NCI-H446 (cell line): Measurements from ENCODE around the gene SLC6A17.
A peak's percentile ranks its signal among the peaks of the same experiment; 100 is the strongest.

Source experiments
- DNase-seq, 2 experiments: peaks; one replicate each; lab custom pipeline; 2025; lab: John Stamatoyannopoulos, UW

SLC6A17 gene

DNA sequence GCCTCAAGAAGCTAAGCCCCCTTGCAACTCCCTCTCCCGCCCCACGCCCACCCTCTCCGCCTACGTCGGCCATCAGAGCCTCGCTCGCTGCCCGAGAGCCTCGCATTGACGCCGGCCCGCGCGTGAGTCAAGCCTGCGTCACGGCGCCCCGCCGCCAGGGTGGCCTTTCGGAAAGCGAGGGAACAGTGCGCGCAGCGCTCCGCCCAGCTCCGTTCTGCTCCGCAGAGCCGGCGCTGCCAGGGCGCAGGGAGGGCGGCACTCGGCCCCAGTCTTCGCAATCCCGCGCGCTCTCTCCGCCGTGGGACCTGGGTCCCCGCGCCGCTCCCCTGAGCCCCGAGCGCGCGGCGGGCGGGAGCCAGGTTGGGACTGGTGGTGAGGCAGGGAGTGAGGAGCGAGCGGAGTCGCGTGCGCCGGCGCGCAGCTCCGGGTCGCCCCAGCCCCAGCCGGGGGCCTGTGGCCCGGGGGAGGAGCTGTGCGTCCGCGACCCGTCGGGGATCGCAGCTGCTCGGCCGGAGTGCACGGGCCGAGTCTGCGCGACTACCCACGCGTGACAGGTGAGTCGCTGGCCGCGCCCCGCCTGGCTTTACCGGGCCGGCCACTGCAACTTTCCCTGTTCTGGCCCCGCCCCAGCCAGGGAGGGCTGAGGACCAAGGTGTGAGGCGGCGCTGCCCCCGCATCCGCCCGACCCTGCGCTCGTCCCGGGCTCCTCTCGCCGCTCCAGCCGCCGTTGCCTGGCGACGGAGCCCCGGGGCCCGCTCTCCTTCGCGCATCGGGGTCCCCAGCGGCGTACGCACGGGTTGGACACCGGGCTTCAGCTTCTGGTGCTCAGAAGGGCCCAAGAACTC, at the start of gene SLC6A17:
TSS of gene SLC6A17 (plus strand) at position 165 of the 845 bp plus-strand sequence. CDS start 16,436 bp downstream, outside the sequence.
- DNase-seq, result peak in 1 of 2 experiments; percentile 83

DNA sequence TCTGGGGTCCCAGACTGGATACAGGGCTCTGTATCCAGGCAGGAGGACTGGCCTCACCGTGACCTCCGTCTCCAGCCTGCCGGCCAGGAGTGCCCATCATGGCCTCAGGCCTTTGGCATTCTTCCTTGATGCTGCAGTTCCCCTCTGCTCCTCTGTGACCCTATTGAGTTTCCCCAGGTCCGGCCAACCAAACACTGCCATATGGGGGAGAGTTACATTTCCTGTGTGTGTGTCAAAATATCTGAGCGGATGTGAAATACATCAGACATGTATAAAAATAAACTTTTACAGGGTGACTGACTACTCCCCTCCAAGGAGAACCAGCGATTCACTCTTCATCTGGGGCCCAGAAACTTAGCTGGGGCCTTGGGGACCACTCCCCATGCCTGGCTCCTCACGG, 48.2 kb upstream of the SLC6A17 start:
- DNase-seq, result no peak

DNA sequence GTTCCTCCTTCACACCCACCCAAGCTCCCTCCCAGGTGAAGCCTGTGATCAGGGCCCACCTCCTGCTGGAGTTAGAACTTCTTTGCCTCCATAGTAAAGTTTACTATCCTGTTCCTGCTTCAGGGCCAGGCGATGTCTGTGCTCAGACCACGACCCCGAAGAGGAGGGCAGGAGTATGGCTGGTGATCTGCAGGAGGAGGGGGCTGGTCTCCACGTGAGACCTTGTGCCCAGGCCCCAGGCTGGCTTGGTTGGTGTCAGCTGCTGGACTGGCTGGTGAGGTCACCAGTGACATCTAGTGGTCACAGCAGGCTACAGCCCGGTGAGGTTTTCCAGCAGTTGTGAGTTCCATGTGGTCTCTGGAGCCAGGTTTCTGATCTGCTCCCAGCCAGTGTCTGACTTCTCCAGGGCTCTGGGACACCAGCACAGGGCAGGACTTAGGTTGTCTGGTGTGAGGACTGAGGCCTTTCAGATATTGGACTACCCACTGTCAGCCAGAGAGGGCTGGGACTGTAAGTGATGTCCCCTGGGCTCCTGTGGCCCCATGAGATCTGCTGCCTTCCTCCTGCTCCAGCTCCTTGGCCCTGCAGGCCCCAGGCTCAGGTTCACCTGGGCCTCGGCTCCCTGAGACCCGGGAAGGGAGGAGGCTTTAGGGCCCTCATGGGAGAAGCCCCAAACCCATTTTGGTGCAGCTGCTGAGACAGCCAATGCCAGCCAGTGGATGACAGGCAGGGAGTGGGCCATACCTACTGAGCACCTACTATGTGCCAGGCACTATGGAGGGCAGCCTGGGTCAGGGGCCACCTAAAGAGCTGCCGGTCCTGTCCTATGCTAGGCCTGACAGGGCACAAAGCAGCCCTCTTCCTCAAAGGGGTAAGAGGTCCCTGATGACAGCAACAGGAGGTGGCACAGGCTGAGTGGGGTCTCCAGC, 44.0 kb upstream of the SLC6A17 start:
- DNase-seq, result peak; percentile 18 to 90

DNA sequence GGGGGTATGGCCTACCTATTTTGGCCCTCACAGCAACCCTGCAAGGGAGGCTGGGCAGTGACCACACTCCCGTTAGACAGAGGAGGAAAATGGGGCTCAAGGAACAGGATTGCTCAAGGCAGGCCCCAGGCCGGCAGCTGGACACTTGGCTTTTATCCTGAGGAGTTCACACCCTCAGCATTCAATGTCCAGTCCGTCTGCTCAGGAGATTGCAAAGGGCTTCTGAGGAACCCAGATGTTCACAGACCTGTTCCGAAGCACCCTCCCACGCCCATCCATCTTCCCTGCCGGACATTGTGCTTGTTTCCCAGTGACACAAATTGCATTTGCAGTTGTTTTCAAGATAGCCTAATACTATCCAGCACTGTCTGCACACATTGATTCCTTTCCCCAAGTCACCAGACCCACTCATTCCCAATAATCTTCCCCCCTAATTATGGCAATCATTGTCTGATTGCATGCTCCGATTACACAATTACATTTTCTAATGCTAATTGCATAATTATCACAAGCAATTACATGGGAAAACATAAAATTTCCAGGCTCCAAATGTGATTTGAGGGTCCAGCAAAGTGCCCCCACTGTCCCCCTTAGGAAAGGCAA, 42.3 kb upstream of the SLC6A17 start:
- no peak for DNase-seq

DNA sequence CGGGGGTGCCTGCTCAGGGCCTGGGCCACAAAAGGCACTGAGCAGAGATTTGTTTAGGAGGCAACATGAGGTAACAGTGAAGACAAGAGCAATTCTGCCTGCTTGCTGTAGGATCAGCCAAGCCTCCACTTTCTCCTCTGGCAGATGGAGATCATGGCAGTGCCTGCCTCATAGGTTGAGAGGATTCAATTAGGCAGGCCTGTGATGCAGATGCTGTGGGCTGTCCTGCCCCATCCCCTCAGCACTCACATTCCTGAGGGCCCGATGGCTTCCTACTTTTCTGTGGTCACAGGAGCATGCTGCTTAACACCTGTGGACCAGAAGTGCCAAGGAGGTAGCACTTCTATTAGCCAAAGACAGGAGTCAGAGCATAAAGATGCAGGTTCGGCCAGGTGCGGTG, 39.2 kb upstream of the SLC6A17 start:
- no peak for DNase-seq

DNA sequence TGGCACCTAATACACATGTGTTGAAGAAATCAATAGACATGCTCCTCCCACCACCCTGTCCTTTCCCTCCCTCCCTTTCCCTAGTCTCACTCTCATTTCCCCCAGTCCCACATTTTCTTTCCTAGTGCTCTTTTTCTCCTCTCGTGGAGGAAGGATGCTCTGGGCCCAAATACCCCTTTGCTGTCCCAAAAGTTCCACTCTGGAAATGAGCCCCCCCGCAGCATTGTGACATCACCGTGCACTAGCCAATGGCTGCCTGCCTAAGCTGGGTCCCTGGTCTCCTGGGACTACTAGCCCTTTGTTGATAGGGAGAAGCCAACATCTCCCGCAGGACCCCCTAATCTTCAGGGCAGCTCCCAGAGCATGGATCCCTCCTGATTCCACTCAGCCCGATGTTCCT, 38.2 kb upstream of the SLC6A17 start, which contains the start of gene UBL4B:
TSS of gene UBL4B (plus strand) at position 301 of the 400 bp plus-strand sequence. CDS start at position 393, 92 bp downstream.
- DNase-seq, result no peak

DNA sequence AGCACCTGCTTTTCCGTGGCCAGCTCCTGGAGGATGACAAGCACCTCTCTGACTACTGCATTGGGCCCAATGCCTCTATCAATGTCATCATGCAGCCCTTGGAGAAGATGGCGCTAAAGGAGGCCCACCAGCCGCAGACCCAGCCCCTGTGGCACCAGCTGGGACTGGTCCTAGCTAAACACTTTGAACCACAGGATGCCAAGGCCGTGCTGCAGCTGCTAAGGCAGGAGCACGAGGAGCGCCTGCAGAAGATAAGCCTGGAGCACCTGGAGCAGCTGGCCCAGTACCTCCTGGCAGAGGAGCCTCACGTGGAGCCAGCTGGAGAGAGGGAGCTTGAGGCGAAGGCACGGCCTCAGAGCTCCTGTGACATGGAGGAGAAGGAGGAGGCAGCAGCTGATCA, 37.6 kb upstream of the SLC6A17 start:
- no peak for DNase-seq

DNA sequence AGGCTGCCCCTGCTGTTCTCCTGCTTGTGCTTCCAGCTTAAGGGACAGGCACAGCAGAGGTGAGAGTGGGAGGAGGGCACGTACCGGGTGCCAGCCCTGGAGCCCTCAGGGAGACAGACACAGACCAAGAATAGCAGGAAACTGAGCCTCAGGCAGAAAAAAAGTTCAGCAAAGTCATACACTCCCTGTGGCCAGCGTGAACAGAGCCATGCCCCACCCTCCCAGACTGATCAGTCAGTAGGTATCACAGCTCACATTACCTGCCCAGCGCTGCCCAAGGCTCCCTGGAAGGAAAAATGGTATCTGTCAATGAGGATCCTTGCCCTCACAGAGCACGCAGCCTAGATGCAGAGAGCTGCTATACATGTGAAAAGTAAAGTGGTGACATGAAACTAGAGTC, 36.7 kb upstream of the SLC6A17 start:
- no peak for DNase-seq

DNA sequence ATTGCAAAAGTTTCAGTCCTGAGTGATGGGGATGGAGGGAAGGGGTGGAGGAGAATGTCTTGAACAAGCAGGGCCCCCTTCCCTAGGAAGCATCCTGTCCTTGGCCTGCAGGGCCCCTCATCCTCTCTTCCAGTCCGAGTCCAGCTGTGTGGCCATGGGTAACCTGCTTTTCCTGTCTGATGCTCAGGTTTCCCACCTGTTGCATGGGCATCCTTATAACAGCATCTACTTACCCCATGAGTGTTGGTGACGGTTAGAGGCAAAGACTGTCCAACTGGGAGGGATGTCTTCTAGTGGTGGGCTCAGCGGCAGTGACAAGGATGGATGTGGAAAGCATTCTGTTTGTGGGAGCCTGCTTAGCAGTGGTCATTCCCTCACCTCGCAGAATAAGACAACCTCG, 36.1 kb upstream of the SLC6A17 start:
- no peak for DNase-seq

DNA sequence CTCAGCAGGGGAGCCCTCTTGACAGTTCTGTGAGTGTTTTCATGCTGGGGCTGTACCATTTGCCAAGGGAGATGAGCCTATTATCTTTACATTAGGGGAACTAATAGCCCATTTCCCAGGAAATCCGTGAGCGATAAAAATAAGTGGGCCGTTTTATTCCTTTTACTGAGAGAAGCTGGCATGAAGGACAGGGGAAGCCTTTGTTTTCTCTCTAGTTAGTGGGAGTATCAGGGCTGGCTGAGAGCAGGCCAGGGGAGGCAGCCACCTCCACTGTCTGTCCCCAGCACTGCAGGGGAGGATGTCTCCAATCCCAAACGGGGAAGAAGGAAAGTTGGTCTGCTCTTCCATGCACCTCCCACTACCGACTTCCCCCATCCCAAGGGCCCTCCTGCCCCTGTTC, 35.5 kb upstream of the SLC6A17 start:
- DNase-seq, result no peak

DNA sequence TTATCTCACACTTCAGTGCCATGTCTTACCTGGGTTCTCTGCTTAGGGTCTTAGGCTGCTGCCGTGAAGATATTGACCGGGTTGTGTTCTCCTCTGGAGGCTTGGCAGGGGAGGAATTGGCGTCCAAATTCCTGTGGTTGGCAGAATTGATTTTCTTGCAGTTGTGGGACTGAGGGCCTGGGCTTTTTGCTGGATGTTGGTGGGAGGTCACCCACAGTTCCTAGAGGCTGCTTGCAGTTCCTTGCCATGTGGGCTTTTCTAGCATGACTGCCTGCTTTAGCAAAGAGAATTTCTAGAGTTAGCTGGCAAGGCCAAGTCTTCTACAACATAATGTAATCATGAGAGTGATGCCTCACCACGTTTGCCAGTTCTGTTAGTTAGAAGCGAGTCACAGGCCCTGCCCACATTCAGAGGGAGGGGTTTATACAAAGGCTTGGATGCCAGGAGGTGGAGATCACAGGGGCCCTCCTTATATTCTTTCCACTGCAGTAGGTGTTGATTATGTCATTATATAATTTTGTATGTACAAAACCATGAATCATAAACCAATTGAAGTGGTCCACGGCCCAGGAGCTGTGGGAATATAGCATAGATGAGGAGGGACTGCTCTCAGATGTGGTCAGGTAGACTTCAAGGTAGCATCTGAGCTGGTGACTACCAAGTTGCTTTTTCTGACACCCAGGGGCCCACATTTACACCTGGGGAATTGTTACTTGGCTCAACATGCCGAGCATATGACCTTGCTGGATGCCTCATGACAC, 31.5 kb upstream of the SLC6A17 start:
- peak in 1 of 2 experiments; percentile 25 for DNase-seq

DNA sequence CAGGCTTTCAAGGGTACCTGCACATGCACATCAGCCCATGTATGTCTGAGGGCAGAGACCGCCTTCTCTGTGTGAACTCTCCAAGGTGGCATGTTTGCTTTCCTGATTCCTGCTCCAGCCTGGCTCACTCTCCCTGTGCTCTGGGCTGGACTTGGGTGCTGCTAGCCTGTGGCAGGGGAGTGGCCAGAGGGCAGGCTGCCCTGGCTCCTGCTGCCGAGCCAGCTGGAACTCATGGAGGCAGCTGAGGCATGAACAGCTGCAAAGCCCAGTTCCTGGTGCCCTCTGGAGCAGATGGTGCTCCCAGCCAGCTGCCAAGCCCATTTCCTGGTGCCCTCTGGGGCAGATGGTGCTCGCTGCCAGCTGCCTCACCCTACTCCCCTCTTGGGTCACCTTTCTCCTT, 30.5 kb upstream of the SLC6A17 start:
- DNase-seq, result peak; percentile 6 to 61

DNA sequence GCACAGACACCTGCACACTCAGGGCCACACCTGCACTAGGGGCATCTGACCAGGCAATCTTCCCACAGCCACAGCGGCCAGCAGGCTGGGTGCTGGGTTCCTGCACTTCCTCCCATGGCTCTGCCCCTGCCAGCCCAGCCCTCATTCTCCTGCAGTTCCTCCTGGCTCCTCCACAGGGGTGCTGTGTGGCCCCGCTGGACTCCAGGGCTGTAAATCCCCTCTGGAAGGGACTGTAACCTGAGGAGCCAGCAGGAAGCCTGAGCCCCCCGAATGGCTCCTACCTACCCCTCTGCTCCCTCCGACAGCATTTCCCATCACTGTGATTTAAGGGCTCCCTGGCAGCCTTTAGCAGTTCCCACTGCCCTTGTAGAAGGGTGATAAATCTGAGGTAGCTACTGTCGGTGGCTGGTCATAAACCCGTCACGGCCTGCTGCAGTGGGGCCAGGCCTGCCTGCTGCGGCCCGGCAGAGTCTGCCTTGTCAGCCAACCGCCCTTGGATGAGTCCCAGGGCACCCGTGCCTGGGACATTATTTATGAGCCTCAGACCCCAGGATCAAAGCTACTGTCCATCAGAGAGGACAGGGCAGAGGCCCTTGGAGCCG, 29.2 kb upstream of the SLC6A17 start:
- DNase-seq, result no peak

DNA sequence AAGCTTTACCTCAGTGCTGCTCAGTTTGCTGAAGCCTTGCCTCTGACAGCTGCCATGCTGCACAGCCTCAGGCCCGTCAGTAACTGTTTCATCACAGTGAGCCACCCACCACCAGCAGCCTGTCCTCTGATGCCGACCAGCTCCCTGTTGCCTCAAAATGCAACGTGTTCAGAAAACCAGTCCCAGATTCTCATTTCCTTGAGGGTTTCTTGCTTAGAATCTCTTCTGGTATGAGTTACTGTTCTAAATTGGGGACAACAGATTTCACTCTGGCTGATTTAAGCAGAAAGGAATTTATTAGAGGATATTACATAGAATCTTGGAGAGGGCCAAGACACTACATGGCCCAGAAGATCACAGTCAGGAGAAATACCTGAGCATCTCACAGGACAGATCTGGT, 27.1 kb upstream of the SLC6A17 start:
- no peak for DNase-seq

DNA sequence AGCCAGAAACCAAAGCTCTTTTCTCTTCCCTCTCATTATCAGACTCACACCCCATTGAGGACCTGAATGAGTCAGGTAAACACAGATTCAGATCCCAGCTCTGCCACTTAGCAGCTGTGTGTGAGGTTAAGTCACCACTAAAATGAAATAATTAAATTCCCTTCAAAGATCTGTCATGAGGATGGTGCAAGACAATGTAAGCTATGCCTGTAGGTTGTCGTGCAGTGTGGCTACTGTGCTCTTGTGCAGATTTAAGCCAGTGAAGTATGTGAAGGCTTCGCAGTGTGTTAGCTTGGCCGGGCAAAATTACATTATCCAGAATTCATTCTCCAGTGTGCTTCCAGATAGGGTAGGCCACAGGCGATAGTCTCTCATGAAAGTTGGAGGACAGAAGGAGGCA, 24.5 kb upstream of the SLC6A17 start:
- no peak for DNase-seq

DNA sequence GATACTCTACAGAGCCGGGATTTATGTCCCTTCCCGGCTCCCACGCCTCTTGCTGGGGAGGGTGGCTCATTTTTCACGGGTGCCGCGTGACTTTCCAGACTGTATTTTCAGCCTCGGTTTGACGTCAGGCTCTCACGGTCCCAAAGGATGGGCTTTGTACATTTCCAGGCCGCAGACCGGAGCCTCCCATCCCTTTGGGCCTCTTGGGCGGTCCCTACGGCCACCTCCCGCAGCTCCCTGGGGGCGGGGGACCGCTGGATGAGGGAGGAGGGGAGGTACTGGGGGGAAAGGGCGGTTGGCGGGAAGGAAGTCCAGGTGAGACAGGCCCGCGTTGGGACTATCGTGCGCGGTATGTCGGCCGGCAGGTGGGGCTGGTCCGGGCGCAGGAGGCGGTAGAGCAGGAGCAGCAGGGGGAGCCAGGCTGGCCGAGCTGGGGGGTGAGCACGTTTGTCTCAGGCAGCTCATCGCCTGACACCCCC, 20.1 kb upstream of the SLC6A17 start:
- no peak for DNase-seq

DNA sequence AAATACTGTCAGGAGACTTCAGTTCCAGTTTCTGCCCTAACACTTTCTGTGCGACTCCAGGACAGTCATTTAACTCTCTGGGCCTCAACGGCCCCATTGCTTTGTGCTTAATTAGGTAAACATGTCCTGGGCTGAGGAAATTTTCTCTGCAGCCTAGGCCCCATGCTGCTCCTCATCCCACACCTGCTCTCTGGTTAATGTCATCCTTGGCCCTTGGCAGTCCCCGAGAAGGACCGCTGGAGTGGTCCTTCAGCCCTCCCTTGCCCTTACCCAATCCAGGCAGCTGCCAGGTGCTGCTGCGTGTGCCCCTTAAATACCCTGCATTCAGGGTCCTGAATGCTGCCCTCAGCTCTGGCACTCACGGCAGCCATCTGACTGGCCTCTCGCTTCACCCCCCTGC, 19.3 kb upstream of the SLC6A17 start:
- DNase-seq, result no peak

DNA sequence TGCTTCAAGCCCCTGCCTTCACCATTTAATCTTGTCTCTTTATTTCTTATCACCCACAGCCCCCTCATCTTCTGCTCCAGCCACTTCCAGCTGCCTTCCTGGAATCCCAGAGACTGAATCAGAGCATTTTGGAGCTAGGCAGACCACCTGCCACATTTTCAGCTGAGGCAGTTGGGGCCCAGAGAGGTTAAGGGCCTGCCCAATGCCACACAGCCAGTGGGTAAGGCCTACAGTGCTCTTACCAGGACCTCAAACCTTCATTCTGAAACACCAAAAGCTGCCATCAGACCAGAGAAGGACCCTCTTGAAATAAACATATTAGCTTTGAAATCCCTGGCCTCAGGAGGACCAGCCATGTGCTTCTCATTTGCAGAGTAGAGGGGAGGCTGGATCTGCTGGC, 17.6 kb upstream of the SLC6A17 start:
- DNase-seq, result no peak

DNA sequence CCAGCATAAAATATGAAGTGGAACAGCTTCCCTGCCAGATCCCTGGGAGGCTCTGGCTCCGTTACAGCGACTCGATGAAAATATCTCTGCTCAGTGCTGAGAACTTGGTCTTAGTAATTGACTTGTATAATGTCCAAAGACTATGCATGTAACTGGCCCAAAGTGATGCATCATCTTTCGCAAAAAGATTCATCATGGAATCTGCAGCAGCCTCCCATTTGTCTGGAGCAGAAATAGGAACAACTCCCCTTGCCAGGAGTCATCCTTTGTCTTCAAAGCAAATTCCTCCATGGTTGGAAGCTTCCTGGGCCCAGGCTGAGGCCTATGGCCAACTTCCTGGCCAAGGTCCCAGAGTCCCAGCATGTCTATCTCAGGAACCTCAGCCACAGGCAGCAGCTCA, 16.9 kb upstream of the SLC6A17 start:
- DNase-seq, result peak in 1 of 2 experiments; percentile 72

DNA sequence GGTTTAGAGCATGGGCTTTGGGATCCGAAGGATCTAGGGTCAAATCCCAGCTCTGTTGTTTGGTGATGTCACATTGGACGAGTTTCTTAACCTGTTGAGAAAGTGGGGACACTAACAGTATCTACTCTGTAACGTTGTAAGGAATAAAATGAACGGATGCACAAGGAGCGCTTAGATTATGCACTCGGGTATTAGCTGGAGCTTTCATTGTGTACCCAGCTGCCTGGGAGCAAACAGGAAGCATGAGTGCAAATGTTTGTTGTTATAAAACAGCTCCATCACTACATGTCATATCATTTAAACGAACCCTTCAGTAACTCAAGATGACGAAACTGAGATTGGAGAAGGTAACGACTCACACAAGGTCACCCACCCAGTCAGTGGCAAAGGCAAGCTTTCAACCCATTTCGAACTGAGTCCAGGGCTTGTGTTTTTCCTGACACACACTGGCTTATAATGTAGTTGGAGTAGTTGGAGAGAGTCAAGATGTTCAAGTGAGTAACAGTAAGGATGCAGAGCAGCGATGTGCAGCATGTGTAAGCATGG, 16.2 kb upstream of the SLC6A17 start:
- DNase-seq, result no peak

DNA sequence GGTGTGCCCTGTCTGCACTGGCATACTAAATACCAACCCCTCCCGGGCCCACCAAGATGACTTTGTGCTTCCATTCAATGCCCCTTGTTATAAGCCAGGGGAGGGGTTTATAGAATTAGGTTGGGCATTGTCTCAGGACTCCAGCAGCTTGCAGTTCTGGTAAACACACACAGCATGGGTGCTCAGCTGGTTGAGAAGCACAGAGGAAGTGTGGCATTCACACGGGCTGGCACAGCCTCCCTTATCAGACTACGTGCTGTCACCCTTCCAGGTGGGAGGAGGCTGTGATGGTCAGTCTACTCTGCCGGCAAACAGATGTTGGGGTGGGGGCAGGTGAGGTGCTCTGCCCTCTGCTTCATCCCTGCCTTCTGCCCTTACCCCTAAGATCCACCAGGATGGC, 15.0 kb upstream of the SLC6A17 start:
- DNase-seq, result no peak
